SU-DHL-6 (cell line): ENCODE results near the gene URB2.
A peak's percentile ranks its signal among the peaks of the same experiment; 100 is the strongest.

Experiments used
- H2AFZ ChIP-seq: fragments of 200-600 bp; sonication (generic); 2 replicates; pipeline ENCODE4 v1.6.1; 2014; ENCODE audit warnings: low read depth, mild to moderate bottlenecking, moderate library complexity, mixed read lengths, antibody characterized with exemption, low read length; ENCODE audit not compliant: severe bottlenecking
- H3F3A ChIP-seq: fragments of 200-600 bp; shearing (Covaris generic); 2 replicates; pipeline ENCODE4 v1.6.0; 2016; ENCODE audit warnings: antibody characterized with exemption, mild to moderate bottlenecking; ENCODE audit not compliant: insufficient read depth
- H3K27ac ChIP-seq: fragments of 200-600 bp; sonication (generic); 2 replicates; pipeline ENCODE4 v1.5.1; 2016; ENCODE audit warnings: low read depth, mild to moderate bottlenecking, low read length, moderate library complexity, mixed read lengths
- H3K27me3 ChIP-seq: fragments of 200-600 bp; sonication (generic), shearing (Covaris generic); 2 replicates; pipeline ENCODE4 v1.6.0; 2014; ENCODE audit warnings: mild to moderate bottlenecking, low read length
- H3K36me3 ChIP-seq: fragments of 200-600 bp; sonication (generic); 2 replicates; pipeline ENCODE4 v1.6.1; 2014; ENCODE audit warnings: mild to moderate bottlenecking, low read length, mixed read lengths
- H3K4me2 ChIP-seq: fragments of 300-600, 200-600 bp; shearing (Covaris generic), sonication (generic); 2 replicates; pipeline ENCODE4 v1.6.0; 2014; ENCODE audit warnings: low read length, low read depth, mild to moderate bottlenecking; ENCODE audit not compliant: poor library complexity, severe bottlenecking
- H3K4me3 ChIP-seq: fragments of 200-600 bp; sonication (generic); 2 replicates; pipeline ENCODE4 v1.5.1; 2014; ENCODE audit warnings: antibody characterized with exemption, low read length, mild to moderate bottlenecking, mixed read lengths; ENCODE audit not compliant: insufficient read depth, poor library complexity, severe bottlenecking
- H3K79me2 ChIP-seq: fragments of 200-600 bp; sonication (generic); 2 replicates; pipeline ENCODE4 v1.6.1; 2014; ENCODE audit warnings: mild to moderate bottlenecking, low read length, moderate library complexity; ENCODE audit not compliant: insufficient read depth
- H3K9ac ChIP-seq: fragments of 200-600 bp; sonication (generic); 2 replicates; pipeline ENCODE4 v1.7.0; 2014; ENCODE audit warnings: mild to moderate bottlenecking, low read length
- H3K9me2 ChIP-seq: fragments of 200-600 bp; sonication (generic); replicated peaks from 2 replicates; pipeline ENCODE4 v1.6.1; 2014; ENCODE audit warnings: low read length; ENCODE audit not compliant: insufficient read depth
- H3K9me3 ChIP-seq: fragments of 200-600 bp; sonication (generic); 2 replicates; pipeline ENCODE4 v1.6.1; 2014; ENCODE audit warnings: low read length, mixed read lengths; ENCODE audit not compliant: insufficient read depth
- H4K20me1 ChIP-seq: fragments of 200-600 bp; sonication (generic); 2 replicates; pipeline ENCODE4 v1.6.1; 2014; ENCODE audit warnings: low read depth, mild to moderate bottlenecking, antibody characterized with exemption, low read length, moderate library complexity, mixed read lengths
- EZH2phosphoT487 ChIP-seq: fragments of 200-600 bp; sonication (generic), shearing (Covaris generic); conservative IDR thresholded peaks from 2 replicates; pipeline ENCODE4 v1.6.1; 2018; ENCODE audit warnings: mild to moderate bottlenecking, antibody characterized with exemption, low read length, moderate library complexity, mixed read lengths
- TF ChIP-seq, protein P1 (sequence below): fragments of 200-600 bp; sonication (generic); IDR thresholded peaks from one replicate; pipeline ENCODE4 v1.5.1; 2017; ENCODE audit warnings: antibody characterized with exemption, mild to moderate bottlenecking, low read length, moderate library complexity; ENCODE audit not compliant: insufficient read depth, poor library complexity, severe bottlenecking

Gene URB2

DNA sequence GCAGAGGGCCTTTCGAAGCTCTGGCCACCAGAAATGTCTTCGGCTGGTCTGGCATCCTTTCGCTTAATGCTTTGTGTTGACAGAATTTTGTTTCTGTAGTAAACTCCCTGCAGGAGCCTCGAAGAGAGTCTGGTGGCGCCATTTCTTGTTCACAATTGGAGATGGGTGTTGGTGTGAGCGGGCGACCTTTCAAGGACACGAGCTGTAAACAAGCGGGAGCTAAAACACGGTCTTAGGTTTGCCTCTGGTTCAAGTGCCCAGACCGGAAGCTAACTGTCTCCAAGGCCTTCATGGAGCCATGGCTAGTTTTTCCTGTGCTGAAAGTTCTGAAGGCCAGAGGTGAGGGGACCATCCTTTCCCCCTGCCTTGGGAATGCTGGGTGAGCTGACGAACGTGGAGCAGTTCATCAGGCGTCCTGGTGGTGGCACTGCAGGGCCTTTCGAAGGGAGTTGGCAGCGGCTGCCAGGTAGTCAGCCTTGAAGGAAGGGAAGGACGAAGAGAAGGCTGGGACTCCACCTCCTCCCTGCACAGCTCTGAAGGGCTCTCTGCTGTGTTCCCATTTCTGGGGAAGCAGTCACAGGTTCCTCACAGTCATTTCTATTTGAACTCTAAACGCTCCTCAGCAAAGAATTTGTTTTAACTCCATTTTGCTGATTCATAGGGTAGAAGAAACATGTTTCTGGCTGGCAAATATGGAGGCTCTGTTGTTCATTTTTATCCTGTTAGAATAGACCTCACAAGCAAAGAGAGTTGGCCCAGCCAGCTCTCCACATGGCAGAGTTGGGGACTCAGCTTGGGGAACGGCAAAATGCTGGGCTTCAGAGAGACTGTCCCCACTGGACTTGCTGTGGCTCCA, 35.2 kb downstream of the URB2 start:
- Histone ChIP-seq H3K27me3 (no peaks in the 10 kb centered on the region), H3F3A (0 out of 2 replicates have a peak, but pooled peaks cover 6% of the 10 kb centered on the region), H3K79me2 (no peaks in the 10 kb centered on the region), H3K4me3 (no peak overlapping the region), H3K4me2 (no peak overlapping the region), H3K9ac (no peak overlapping the region), H2AFZ (no peak overlapping the region), H3K36me3 (peaks cover 26% of the 10 kb centered on the region; the same call in 1 of the 2 replicates), H4K20me1 (no peaks in the 10 kb centered on the region), H3K9me3 (no peaks in the 10 kb centered on the region), H3K27ac (no peak overlapping the region), H3K9me2 (no peaks in the 10 kb centered on the region)
- TF ChIP-seq EZH2phosphoT487: no peak
- TF ChIP-seq, protein P1, sequence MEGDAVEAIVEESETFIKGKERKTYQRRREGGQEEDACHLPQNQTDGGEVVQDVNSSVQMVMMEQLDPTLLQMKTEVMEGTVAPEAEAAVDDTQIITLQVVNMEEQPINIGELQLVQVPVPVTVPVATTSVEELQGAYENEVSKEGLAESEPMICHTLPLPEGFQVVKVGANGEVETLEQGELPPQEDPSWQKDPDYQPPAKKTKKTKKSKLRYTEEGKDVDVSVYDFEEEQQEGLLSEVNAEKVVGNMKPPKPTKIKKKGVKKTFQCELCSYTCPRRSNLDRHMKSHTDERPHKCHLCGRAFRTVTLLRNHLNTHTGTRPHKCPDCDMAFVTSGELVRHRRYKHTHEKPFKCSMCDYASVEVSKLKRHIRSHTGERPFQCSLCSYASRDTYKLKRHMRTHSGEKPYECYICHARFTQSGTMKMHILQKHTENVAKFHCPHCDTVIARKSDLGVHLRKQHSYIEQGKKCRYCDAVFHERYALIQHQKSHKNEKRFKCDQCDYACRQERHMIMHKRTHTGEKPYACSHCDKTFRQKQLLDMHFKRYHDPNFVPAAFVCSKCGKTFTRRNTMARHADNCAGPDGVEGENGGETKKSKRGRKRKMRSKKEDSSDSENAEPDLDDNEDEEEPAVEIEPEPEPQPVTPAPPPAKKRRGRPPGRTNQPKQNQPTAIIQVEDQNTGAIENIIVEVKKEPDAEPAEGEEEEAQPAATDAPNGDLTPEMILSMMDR: peak; percentile 72

DNA sequence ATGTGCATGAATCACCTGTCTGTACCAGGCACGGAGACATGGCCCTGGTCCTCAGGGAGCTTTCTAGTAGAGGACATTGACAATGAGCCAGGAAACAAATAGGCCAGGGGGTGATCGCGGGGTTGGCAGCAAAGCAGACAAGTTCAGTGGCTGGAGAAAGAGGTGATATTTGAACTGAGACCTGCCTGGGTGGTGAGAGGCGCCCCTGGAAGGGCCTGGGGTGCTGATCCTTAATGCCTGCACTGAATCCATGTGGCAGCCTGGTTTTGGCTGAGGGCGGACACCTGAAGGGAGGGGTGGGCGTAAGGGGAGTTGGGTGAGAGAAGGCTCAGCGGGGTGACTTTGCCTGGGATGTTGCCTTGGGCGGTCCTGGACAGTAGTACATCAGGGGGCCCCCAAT, 35.9 kb downstream of the URB2 start:
- no peak overlapping the region for H2AFZ ChIP-seq
- no peaks in the 10 kb centered on the region for H3K9me2 ChIP-seq
- no peaks in the 10 kb centered on the region for H3K9me3 ChIP-seq
- H3K79me2 ChIP-seq: no peaks in the 10 kb centered on the region
- TF ChIP-seq, protein P1: no peak
- no peak for TF ChIP-seq EZH2phosphoT487
- no peak overlapping the region for H3K4me2 ChIP-seq
- no peaks in the 10 kb centered on the region for H3K27me3 ChIP-seq
- H3K9ac ChIP-seq: no peak overlapping the region
- H3K27ac ChIP-seq: no peak overlapping the region
- H4K20me1 ChIP-seq: no peaks in the 10 kb centered on the region
- 0 out of 2 replicates have a peak, but pooled peaks cover 6% of the 10 kb centered on the region for H3F3A ChIP-seq
- H3K4me3 ChIP-seq: no peak overlapping the region
- H3K36me3 ChIP-seq: peaks cover 24% of the 10 kb centered on the region; the same call in 1 of the 2 replicates

DNA sequence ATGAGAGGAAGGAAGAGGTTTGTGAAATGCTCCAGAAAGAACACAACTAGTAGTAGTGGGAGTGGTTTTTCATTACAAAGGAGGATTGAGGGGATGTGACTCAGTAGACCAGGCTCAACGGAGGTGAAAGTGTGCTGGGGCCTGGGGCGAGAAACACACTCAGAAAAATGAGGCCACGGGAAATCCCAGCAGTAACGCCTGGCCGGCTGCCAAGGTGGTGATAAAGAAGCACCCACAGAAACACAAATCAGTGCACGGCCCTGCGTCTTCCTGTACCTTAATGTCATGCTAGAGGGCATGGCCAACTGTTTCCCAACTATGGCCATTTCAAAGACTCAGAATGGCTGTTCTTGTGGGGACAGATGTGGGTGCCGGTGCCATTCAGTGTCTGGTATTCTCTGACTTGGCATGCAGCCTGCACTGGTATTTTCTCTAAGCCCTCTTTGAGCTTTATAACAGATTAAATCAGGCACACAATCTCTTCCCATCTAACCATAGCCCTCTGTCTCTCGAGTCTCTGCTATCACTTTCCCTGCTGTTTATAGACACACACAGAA, 38.2 kb downstream of the URB2 start:
- Histone ChIP-seq H3K4me2 (no peak overlapping the region), H3K9me2 (no peaks in the 10 kb centered on the region), H3K9me3 (no peaks in the 10 kb centered on the region), H2AFZ (no peak overlapping the region), H3F3A (0 out of 2 replicates have a peak, but pooled peaks cover 6% of the 10 kb centered on the region), H3K27ac (peak overlapping the region; percentile 27; the same call in 1 of the 2 replicates), H3K79me2 (no peaks in the 10 kb centered on the region), H4K20me1 (no peaks in the 10 kb centered on the region), H3K9ac (no peak overlapping the region), H3K27me3 (no peaks in the 10 kb centered on the region), H3K4me3 (no peak overlapping the region), H3K36me3 (peaks cover 14% of the 10 kb centered on the region; the same call in 1 of the 2 replicates)
- TF ChIP-seq, protein P1: no peak
- no peak for TF ChIP-seq EZH2phosphoT487
